H9 (cell line): ENCODE data around the gene UGT1A3. TPM values are rescaled to one million over a fixed set of nuclear protein-coding genes. Genes with fewer than 3 reads are reported as not detected.

ENCODE experiments used
- DNase-seq: peaks from one replicate; pipeline ENCODE4 v3.0.0-alpha.2; 2017
- H2AFZ ChIP-seq: one replicate; pipeline ENCODE4 v1.6.1; 2013; ENCODE audit warnings: mild to moderate bottlenecking, low read length, control low read depth, moderate library complexity
- H2AK5ac ChIP-seq: 2 replicates; pipeline ENCODE4 v1.6.1; 2013; ENCODE audit warnings: low read length, control low read depth, mixed read lengths; ENCODE audit not compliant: insufficient read length
- H2BK120ac ChIP-seq: one replicate; pipeline ENCODE4 v1.6.1; 2013; ENCODE audit warnings: low read depth, mild to moderate bottlenecking, low read length, control low read depth, inconsistent platforms; ENCODE audit not compliant: poor library complexity, severe bottlenecking
- H2BK12ac ChIP-seq: 2 replicates; pipeline ENCODE4 v1.6.1; 2013; ENCODE audit warnings: low read length, control low read depth, mixed read lengths, low read depth; ENCODE audit not compliant: insufficient read length
- H2BK15ac ChIP-seq: 2 replicates; pipeline ENCODE4 v1.6.1; 2013; ENCODE audit warnings: low read depth, low read length, control low read depth
- H2BK20ac ChIP-seq: one replicate; pipeline ENCODE4 v1.6.1; 2013; ENCODE audit warnings: low read depth, mild to moderate bottlenecking, low read length, control low read depth, inconsistent platforms; ENCODE audit not compliant: poor library complexity, severe bottlenecking
- H2BK5ac ChIP-seq: 2 replicates; pipeline ENCODE4 v1.6.1; 2013; ENCODE audit warnings: low read length, control low read depth, mixed read lengths; ENCODE audit not compliant: insufficient read length
- H3K14ac ChIP-seq: 2 replicates; pipeline ENCODE4 v1.6.1; 2013; ENCODE audit warnings: low read length, control low read depth; ENCODE audit not compliant: insufficient read depth
- H3K18ac ChIP-seq: 2 replicates; pipeline ENCODE4 v1.6.1; 2013; ENCODE audit warnings: low read depth, mild to moderate bottlenecking, mixed read lengths, low read length, control low read depth; ENCODE audit not compliant: insufficient read length
- H3K23ac ChIP-seq: 2 replicates; pipeline ENCODE4 v1.6.1; 2013; ENCODE audit warnings: low read length, control low read depth, mixed read lengths, low read depth; ENCODE audit not compliant: insufficient read length
- H3K23me2 ChIP-seq: 2 replicates; pipeline ENCODE4 v1.6.1; 2013; ENCODE audit warnings: low read depth, mild to moderate bottlenecking, mixed read lengths, low read length, control low read depth; ENCODE audit not compliant: insufficient read length, poor library complexity, severe bottlenecking
- H3K27ac ChIP-seq: 2 replicates; pipeline ENCODE4 v1.5.1; 2013; ENCODE audit warnings: low read length, control low read depth, mixed read lengths, low read depth; ENCODE audit not compliant: insufficient read length
- H3K27me3 ChIP-seq: 2 replicates; pipeline ENCODE4 v1.6.1; 2013; ENCODE audit warnings: low read length, control low read depth, inconsistent platforms; ENCODE audit not compliant: insufficient read depth
- H3K4ac ChIP-seq: 2 replicates; pipeline ENCODE4 v1.6.1; 2013; ENCODE audit warnings: low read depth, mild to moderate bottlenecking, control low read depth, inconsistent platforms, low read length, moderate library complexity
- H3K4me1 ChIP-seq: 2 replicates; pipeline ENCODE4 v1.6.1; 2013; ENCODE audit warnings: low read length, control low read depth, inconsistent platforms; ENCODE audit not compliant: insufficient read depth
- H3K4me2 ChIP-seq: 2 replicates; pipeline ENCODE4 v1.6.1; 2013; ENCODE audit warnings: low read length, control low read depth, mixed read lengths; ENCODE audit not compliant: insufficient read length, insufficient read depth
- H3K56ac ChIP-seq: 2 replicates; pipeline ENCODE4 v1.6.1; 2013; ENCODE audit warnings: low read depth, mild to moderate bottlenecking, mixed read lengths, low read length, control low read depth; ENCODE audit not compliant: insufficient read length
- H3K79me1 ChIP-seq: 2 replicates; pipeline ENCODE4 v1.6.1; 2013; ENCODE audit warnings: low read depth, mild to moderate bottlenecking, moderate library complexity, low read length, control low read depth, inconsistent platforms; ENCODE audit not compliant: insufficient read depth, poor library complexity, severe bottlenecking
- H3K79me2 ChIP-seq: 2 replicates; pipeline ENCODE4 v1.6.1; 2013; ENCODE audit warnings: low read length, control low read depth, inconsistent platforms; ENCODE audit not compliant: insufficient read depth
- H3K9ac ChIP-seq: 2 replicates; pipeline ENCODE4 v1.6.1; 2013; ENCODE audit warnings: low read length, control low read depth, mixed read lengths; ENCODE audit not compliant: insufficient read length; ENCODE audit errors: extremely low read depth
- H3K9me3 ChIP-seq: one replicate; pipeline ENCODE4 v1.6.1; 2013; ENCODE audit warnings: low read depth, low read length, inconsistent platforms; ENCODE audit not compliant: control insufficient read depth
- H3T11ph ChIP-seq: one replicate; pipeline ENCODE4 v1.6.1; 2013; ENCODE audit warnings: mild to moderate bottlenecking, low read length, control low read depth, inconsistent platforms
- H4K20me1 ChIP-seq: one replicate; pipeline ENCODE4 v1.6.1; 2013; ENCODE audit not compliant: control insufficient read depth, insufficient read length, insufficient read depth
- H4K5ac ChIP-seq: 2 replicates; pipeline ENCODE4 v1.6.1; 2013; ENCODE audit warnings: low read depth, mild to moderate bottlenecking, mixed read lengths, low read length, control low read depth; ENCODE audit not compliant: insufficient read length
- H4K8ac ChIP-seq: replicated peaks from 2 replicates; pipeline ENCODE4 v1.6.1; 2013; ENCODE audit warnings: low read length, control low read depth, mixed read lengths, low read depth; ENCODE audit not compliant: insufficient read length
- H4K91ac ChIP-seq: 2 replicates; pipeline ENCODE4 v1.6.1; 2013; ENCODE audit warnings: low read depth, mild to moderate bottlenecking, moderate library complexity, mixed read lengths, low read length, control low read depth; ENCODE audit not compliant: insufficient read length
- H3K27ac Mint-ChIP-seq, 3 experiments: 2 replicates in 2 of 3; 3 replicates in 1 of 3; pipeline ENCODE4 v1.8.0; 2020 to 2021; ENCODE audit warnings: mixed read lengths in 3 of 3, mild to moderate bottlenecking in 1 of 3, moderate library complexity in 1 of 3
- H3K27me3 Mint-ChIP-seq: 2 replicates; pipeline ENCODE4 v1.8.0; 2021; ENCODE audit warnings: low read depth, mild to moderate bottlenecking, moderate library complexity, mixed read lengths
- H3K36me3 Mint-ChIP-seq, 3 experiments: 2 replicates in 2 of 3; 3 replicates in 1 of 3; pipeline ENCODE4 v1.8.0; 2020 to 2021; ENCODE audit warnings: low read depth in 3 of 3, mixed read lengths in 3 of 3; ENCODE audit not compliant: insufficient read depth in 1 of 3
- H3K4me1 Mint-ChIP-seq, 2 experiments: 2 replicates each; pipeline ENCODE4 v1.8.0; 2020; ENCODE audit warnings: mixed read lengths in 2 of 2
- H3K4me3 Mint-ChIP-seq, 2 experiments: 2 replicates in 1 of 2; 3 replicates in 1 of 2; pipeline ENCODE4 v1.8.0; 2020 to 2021; ENCODE audit warnings: mild to moderate bottlenecking in 2 of 2, mixed read lengths in 2 of 2, moderate library complexity in 1 of 2
- H3K9me3 Mint-ChIP-seq, 2 experiments: 2 replicates in 1 of 2; 3 replicates in 1 of 2; pipeline ENCODE4 v1.8.0; 2020; ENCODE audit warnings: mild to moderate bottlenecking in 2 of 2, mixed read lengths in 2 of 2, moderate library complexity in 1 of 2
- CTCF ChIP-seq: fragments of 200-600 bp; sonication (generic); conservative IDR thresholded peaks from 3 replicates; pipeline ENCODE4 v1.8.0; 2021; ENCODE audit warnings: antibody characterized with exemption, mild to moderate bottlenecking
- WGBS: extraction: QIAGEN DNeasy Blood & Tissue Kit; methylation state at CpG from one replicate; pipeline ENCODE4 v1.1.7; 2013; ENCODE audit warnings: missing lambda C conversion rate, low lambda C conversion rate, mixed read lengths; ENCODE audit not compliant: insufficient read length; ENCODE audit errors: extremely low coverage; 5-methylcytosine and 5-hydroxymethylcytosine counted together
- total RNA-seq: library from RNA; stranded (reverse); gene quantifications from 2 replicates; pipeline ENCODE4 v1.2.1, GENCODE V29; 2021

UGT1A3 gene
- total RNA-seq, 1 experiment from 2014 or later: not detected

- H3K9ac ChIP-seq: no peak overlapping the region
- Mint-ChIP-seq H3K27me3 (peaks cover 15% of the 10 kb centered on the region), H3K9me3 (peaks cover 0 to 2% of the 10 kb centered on the region in 2 experiments; a peak in 1 of 5 replicates), H3K4me3 (no peak overlapping the region), H3K36me3 (no peaks in the 10 kb centered on the region), H3K4me1 (no peaks in the 10 kb centered on the region), H3K27ac (no peak overlapping the region)
- H2BK20ac ChIP-seq: no peak overlapping the region
- no peak for TF ChIP-seq CTCF
- H3K79me2 ChIP-seq: no peaks in the 10 kb centered on the region
- no peak overlapping the region for H3K23ac ChIP-seq
- no peaks in the 10 kb centered on the region for H3K23me2 ChIP-seq
- no peak overlapping the region for H2BK120ac ChIP-seq
- no peak overlapping the region for H3K4ac ChIP-seq
- no peak overlapping the region for H3K4me2 ChIP-seq
- no peak overlapping the region for H2AK5ac ChIP-seq
- H2BK5ac ChIP-seq: no peak overlapping the region
- no peaks in the 10 kb centered on the region for H3K4me1 ChIP-seq
- no peak overlapping the region for H2BK15ac ChIP-seq
- H3K56ac ChIP-seq: no peak overlapping the region
- no CpG with 5 or more reads among the region's 8 CpGs for WGBS
- no peak overlapping the region for H3K14ac ChIP-seq
- H4K5ac ChIP-seq: no peak overlapping the region
- H3K27me3 ChIP-seq: no peaks in the 10 kb centered on the region
- H3T11ph ChIP-seq: no peak overlapping the region
- no peaks in the 10 kb centered on the region for H3K79me1 ChIP-seq
- no peak overlapping the region for H3K27ac ChIP-seq
- no peak overlapping the region for H2AFZ ChIP-seq
- no peak overlapping the region for H4K91ac ChIP-seq
- H3K9me3 ChIP-seq: no peaks in the 10 kb centered on the region
- DNase-seq: no peak
- H3K18ac ChIP-seq: no peak overlapping the region
- no peak overlapping the region for H2BK12ac ChIP-seq
- no peaks in the 10 kb centered on the region for H4K20me1 ChIP-seq
- no peak overlapping the region for H4K8ac ChIP-seq
These were observed 82.9 kb downstream of the UGT1A3 start for GRCh38 chr2:233811732-233812131.
